Parathyroid adenoma (tissue), 2 donors: ENCODE measurements around the gene TTC28.

ENCODE experiments used
- H2AFZ ChIP-seq: fragments of 300-600 bp; sonication (generic); one replicate; pipeline ENCODE4 v1.7.0; 2017; ENCODE audit warnings: antibody characterized with exemption, mild to moderate bottlenecking
- H3K27ac ChIP-seq: fragments of 300-600 bp; sonication (generic); one replicate; pipeline ENCODE4 v1.7.0; 2017
- H3K27me3 ChIP-seq: fragments of 300-600 bp; sonication (generic); one replicate; pipeline ENCODE4 v1.7.0; 2017; ENCODE audit warnings: low read length; ENCODE audit not compliant: control insufficient read depth, insufficient read depth
- H3K36me3 ChIP-seq: fragments of 300-600 bp; sonication (generic); one replicate; pipeline ENCODE4 v1.7.0; 2017; ENCODE audit warnings: low read length; ENCODE audit not compliant: control insufficient read depth, insufficient read depth
- H3K4me1 ChIP-seq: fragments of 300-600 bp; sonication (generic); one replicate; pipeline ENCODE4 v1.7.0; 2017; ENCODE audit warnings: control low read depth
- H3K4me2 ChIP-seq: fragments of 300-600 bp; sonication (generic); one replicate; pipeline ENCODE4 v1.7.0; 2017; ENCODE audit warnings: low read length
- H3K4me3 ChIP-seq: fragments of 300-600 bp; sonication (generic); one replicate; pipeline ENCODE4 v1.7.0; 2017; ENCODE audit warnings: low read depth, low read length
- H3K79me2 ChIP-seq: fragments of 300-600 bp; sonication (generic); one replicate; pipeline ENCODE4 v1.7.0; 2017; ENCODE audit warnings: control low read depth
- H3K9ac ChIP-seq: fragments of 300-600 bp; sonication (generic); one replicate; pipeline ENCODE4 v1.7.0; 2017; ENCODE audit warnings: mild to moderate bottlenecking
- H3K9me3 ChIP-seq: fragments of 300-600 bp; sonication (generic); one replicate; pipeline ENCODE4 v1.7.0; 2017; ENCODE audit warnings: low read length; ENCODE audit not compliant: control insufficient read depth
- CTCF ChIP-seq: fragments of 300-600 bp; sonication (generic); IDR thresholded peaks from one replicate; pipeline ENCODE4 v1.7.0; 2017; ENCODE audit warnings: antibody characterized with exemption, mild to moderate bottlenecking
- donor health status: primary hyperparathyroidism.

TTC28 gene

DNA sequence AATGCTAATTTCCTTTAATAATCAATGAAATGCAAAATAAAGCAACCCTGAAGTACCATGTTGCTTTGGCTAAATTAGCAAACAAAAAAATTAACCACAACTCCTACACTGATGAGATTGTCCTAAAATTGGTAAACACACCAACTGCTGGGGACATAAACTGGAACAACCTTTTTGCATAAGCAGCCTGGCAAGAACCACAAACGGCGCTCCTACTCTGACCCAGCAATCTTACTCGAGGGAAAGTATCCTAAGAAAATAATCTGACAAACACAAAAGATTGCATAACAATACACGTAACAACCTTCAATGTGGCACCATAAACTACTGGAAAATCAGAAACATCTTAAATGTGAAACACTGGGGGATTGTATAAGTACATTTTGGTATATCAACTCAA lies 570.8 kb downstream of the TTC28 start:
- Histone ChIP-seq H3K36me3 (no peaks in the 10 kb centered on the region), H3K4me2 (no peak overlapping the region), H3K4me3 (no peak overlapping the region), H3K27me3 (no peaks in the 10 kb centered on the region), H3K9me3 (no peaks in the 10 kb centered on the region), H2AFZ (no peak overlapping the region), H3K27ac (no peak overlapping the region), H3K79me2 (no peaks in the 10 kb centered on the region), H3K4me1 (no peaks in the 10 kb centered on the region), H3K9ac (no peak overlapping the region)
- no peak for TF ChIP-seq CTCF

GRCh38 chr22:28106617-28107016 lies 573.0 kb downstream of the TTC28 start:
- Histone ChIP-seq H3K9me3 (no peaks in the 10 kb centered on the region), H3K4me2 (no peak overlapping the region), H3K9ac (no peak overlapping the region), H3K27ac (no peak overlapping the region), H3K36me3 (no peaks in the 10 kb centered on the region), H3K4me3 (no peak overlapping the region), H2AFZ (no peak overlapping the region), H3K27me3 (no peaks in the 10 kb centered on the region), H3K4me1 (peaks cover 4% of the 10 kb centered on the region), H3K79me2 (no peaks in the 10 kb centered on the region)
- no peak for TF ChIP-seq CTCF

DNA sequence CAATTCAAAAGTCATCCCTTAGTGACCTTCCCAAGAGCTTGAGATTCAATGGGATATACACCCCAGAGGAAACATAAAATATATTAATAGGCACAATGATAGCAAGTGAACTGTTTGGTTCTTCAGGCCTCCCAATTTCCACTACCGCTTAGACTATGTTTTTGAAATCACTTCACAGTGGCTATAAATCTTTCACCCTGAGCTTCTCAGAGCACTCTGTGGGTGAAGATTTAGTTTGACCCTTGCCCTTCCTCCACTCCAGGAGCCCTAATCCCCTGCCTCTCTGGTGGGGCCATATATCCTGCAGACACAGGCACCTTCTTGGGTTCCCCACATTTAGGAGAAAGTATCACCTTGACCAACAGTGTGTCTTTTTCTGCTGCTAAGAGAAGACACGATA lies 573.7 kb downstream of the TTC28 start:
- H3K9ac ChIP-seq: no peak overlapping the region
- no peak overlapping the region for H3K4me3 ChIP-seq
- TF ChIP-seq CTCF: no peak
- H3K27me3 ChIP-seq: no peaks in the 10 kb centered on the region
- H3K36me3 ChIP-seq: no peaks in the 10 kb centered on the region
- H3K79me2 ChIP-seq: no peaks in the 10 kb centered on the region
- no peak overlapping the region for H3K27ac ChIP-seq
- peaks cover 9% of the 10 kb centered on the region for H3K4me1 ChIP-seq
- H3K4me2 ChIP-seq: no peak overlapping the region
- no peaks in the 10 kb centered on the region for H3K9me3 ChIP-seq
- no peak overlapping the region for H2AFZ ChIP-seq

GRCh38 chr22:28105413-28105812 lies 574.2 kb downstream of the TTC28 start:
- Histone ChIP-seq H3K27ac (no peak overlapping the region), H3K4me2 (no peak overlapping the region), H3K4me1 (peaks cover 9% of the 10 kb centered on the region), H3K9me3 (no peaks in the 10 kb centered on the region), H3K79me2 (no peaks in the 10 kb centered on the region), H3K36me3 (no peaks in the 10 kb centered on the region), H2AFZ (no peak overlapping the region), H3K4me3 (no peak overlapping the region), H3K27me3 (no peaks in the 10 kb centered on the region), H3K9ac (no peak overlapping the region)
- TF ChIP-seq CTCF: no peak

- Histone ChIP-seq H3K4me2 (no peak overlapping the region), H3K4me1 (peaks cover 9% of the 10 kb centered on the region), H3K9ac (no peak overlapping the region), H3K4me3 (no peak overlapping the region), H3K27me3 (no peaks in the 10 kb centered on the region), H3K36me3 (no peaks in the 10 kb centered on the region), H3K27ac (no peak overlapping the region), H3K9me3 (no peaks in the 10 kb centered on the region), H3K79me2 (no peaks in the 10 kb centered on the region), H2AFZ (no peak overlapping the region)
- no peak for TF ChIP-seq CTCF
Observed at GRCh38 chr22:28103596-28103995, 576.0 kb downstream of the TTC28 start.
